OCI-LY1 (cell line): ENCODE measurements around the gene ADAMTS4.

Source experiments
- H2AFZ ChIP-seq: fragments of 200-600 bp; sonication (generic), shearing (Covaris generic); 2 replicates; pipeline ENCODE4 v1.6.0; 2014; ENCODE audit warnings: antibody characterized with exemption, mild to moderate bottlenecking, low read length
- H3F3A ChIP-seq: fragments of 200-600 bp; sonication (generic), shearing (Covaris generic); 2 replicates; pipeline ENCODE4 v1.6.0; 2014; ENCODE audit warnings: mild to moderate bottlenecking, antibody characterized with exemption, low read length, moderate library complexity; ENCODE audit not compliant: insufficient read depth
- H3K27ac ChIP-seq: fragments of 200-600 bp; sonication (generic); 2 replicates; pipeline ENCODE4 v1.5.1; 2014; ENCODE audit warnings: low read length, mixed run types, mild to moderate bottlenecking, low read depth; ENCODE audit not compliant: poor library complexity, severe bottlenecking
- H3K27me3 ChIP-seq: fragments of 200-600 bp; sonication (generic); 2 replicates; pipeline ENCODE4 v1.6.0; 2014; ENCODE audit warnings: antibody characterized with exemption, mild to moderate bottlenecking, low read length, moderate library complexity; ENCODE audit not compliant: insufficient read depth
- H3K36me3 ChIP-seq: fragments of 200-600 bp; sonication (generic); 2 replicates; pipeline ENCODE4 v1.6.1; 2014; ENCODE audit warnings: mild to moderate bottlenecking, antibody characterized with exemption, low read length, moderate library complexity, mixed read lengths; ENCODE audit not compliant: insufficient read depth
- H3K4me1 ChIP-seq: fragments of 200-600 bp; sonication (generic); 2 replicates; pipeline ENCODE4 v1.5.1; 2014; ENCODE audit warnings: mild to moderate bottlenecking, low read length, moderate library complexity; ENCODE audit not compliant: insufficient read depth, severe bottlenecking
- H3K4me2 ChIP-seq: fragments of 200-600 bp; sonication (generic), shearing (Covaris generic); 2 replicates; pipeline ENCODE4 v1.6.1; 2014; ENCODE audit warnings: low read length
- H3K4me3 ChIP-seq: fragments of 200-600 bp; sonication (generic); 2 replicates; pipeline ENCODE4 v1.5.1; 2014; ENCODE audit warnings: low read length, low read depth, mild to moderate bottlenecking, mixed read lengths; ENCODE audit not compliant: poor library complexity, severe bottlenecking
- H3K79me2 ChIP-seq: fragments of 200-600 bp; shearing (Covaris generic); 2 replicates; pipeline ENCODE4 v1.6.1; 2016; ENCODE audit warnings: mixed run types, low read length, mixed read lengths; ENCODE audit not compliant: insufficient read depth
- H3K9ac ChIP-seq: fragments of 200-600 bp; sonication (generic), shearing (Covaris generic); 2 replicates; pipeline ENCODE4 v1.6.1; 2014; ENCODE audit warnings: mild to moderate bottlenecking, low read length, mixed read lengths
- H3K9me2 ChIP-seq: fragments of 200-600 bp; sonication (generic), shearing (Covaris generic); 2 replicates; pipeline ENCODE4 v1.6.1; 2014; ENCODE audit warnings: low read depth, mild to moderate bottlenecking, low read length, mixed read lengths
- H3K9me3 ChIP-seq: fragments of 200-600 bp; shearing (Covaris generic); 2 replicates; pipeline ENCODE4 v1.6.1; 2014; ENCODE audit warnings: low read length, mixed read lengths
- H4K20me1 ChIP-seq: fragments of 200-600 bp; sonication (generic), shearing (Covaris generic); 2 replicates; pipeline ENCODE4 v1.6.0; 2016; ENCODE audit warnings: mild to moderate bottlenecking, low read length; ENCODE audit not compliant: insufficient read depth
- CTCF ChIP-seq: fragments of 200-600 bp; sonication (generic), shearing (Covaris generic); IDR thresholded peaks from 2 replicates; pipeline ENCODE4 v1.5.1; 2017; ENCODE audit warnings: mild to moderate bottlenecking, antibody characterized with exemption, low read length, moderate library complexity, mixed read lengths
- EZH2 ChIP-seq: fragments of 200-600 bp; sonication (generic), shearing (Covaris generic); IDR thresholded peaks from 2 replicates; pipeline ENCODE4 v1.8.0; 2017; ENCODE audit warnings: borderline replicate concordance, mixed run types, mild to moderate bottlenecking, antibody characterized with exemption, low read length, moderate library complexity, mixed read lengths

Gene ADAMTS4

GRCh38 chr1:161157867-161158266 lies 41.0 kb downstream of the ADAMTS4 start:
- Histone ChIP-seq H3K79me2 (no peaks in the 10 kb centered on the region), H2AFZ (no peak overlapping the region), H3K9ac (no peak overlapping the region), H3K4me2 (no peak overlapping the region), H4K20me1 (no peaks in the 10 kb centered on the region), H3K9me2 (no peaks in the 10 kb centered on the region), H3K27me3 (no peaks in the 10 kb centered on the region), H3K27ac (no peak overlapping the region), H3K4me1 (peaks cover 44% of the 10 kb centered on the region), H3K4me3 (no peak overlapping the region), H3F3A (peaks cover 4% of the 10 kb centered on the region; the same call in 1 of the 2 replicates), H3K9me3 (no peaks in the 10 kb centered on the region), H3K36me3 (peaks cover 32% of the 10 kb centered on the region; the same call in 1 of the 2 replicates)
- TF ChIP-seq EZH2 (no peak), CTCF (no peak)

GRCh38 chr1:161153682-161154337 lies 45.0 kb downstream of the ADAMTS4 start, which contains the start of gene UFC1:
Gene UFC1 (plus strand): TSS chr1:161153978. CDS start chr1:161153998, 20 bp downstream.
- Histone ChIP-seq H3F3A (peaks cover 4% of the 10 kb centered on the region; the same call in 1 of the 2 replicates), H4K20me1 (no peaks in the 10 kb centered on the region), H3K9me3 (no peaks in the 10 kb centered on the region), H3K4me3 (peak within 1 kb of the TSS; percentile 61), H3K79me2 (no peaks in the 10 kb centered on the region), H3K9ac (peak within 1 kb of the TSS; percentile 66), H3K36me3 (peaks cover 15% of the 10 kb centered on the region; the same call in 1 of the 2 replicates), H3K4me2 (peak within 1 kb of the TSS; percentile 63), H3K27ac (peak within 1 kb of the TSS; percentile 77), H2AFZ (peak within 1 kb of the TSS; percentile 91), H3K4me1 (peaks cover 26% of the 10 kb centered on the region), H3K9me2 (no peaks in the 10 kb centered on the region), H3K27me3 (no peaks in the 10 kb centered on the region)
- TF ChIP-seq EZH2 (no peak), CTCF (no peak)

DNA sequence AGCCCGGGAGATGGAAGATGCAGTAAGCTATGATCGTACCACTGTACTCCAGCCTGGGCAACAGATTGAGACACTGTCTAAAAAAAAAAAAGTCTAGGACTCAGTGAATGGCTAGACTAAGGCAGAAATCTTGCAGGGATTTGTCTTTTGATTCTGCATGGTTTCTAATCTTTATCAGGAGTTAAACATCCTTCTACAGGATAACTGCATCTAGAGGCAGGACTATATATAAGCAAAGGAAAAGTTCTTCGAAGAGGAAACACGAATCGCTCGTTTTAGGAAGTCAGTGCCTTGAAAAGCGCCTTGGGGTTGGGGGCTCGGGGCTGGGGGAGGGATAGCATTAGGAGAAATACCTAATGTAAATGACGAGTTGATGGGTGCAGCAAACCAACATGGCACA lies 45.7 kb downstream of the ADAMTS4 start:
- Histone ChIP-seq H3K9ac (peak overlapping the region; percentile 66), H3K4me1 (peaks cover 20% of the 10 kb centered on the region), H3K9me2 (no peaks in the 10 kb centered on the region), H3K9me3 (no peaks in the 10 kb centered on the region), H3K4me3 (peak overlapping the region; percentile 61), H3K27ac (no peak overlapping the region), H2AFZ (peak overlapping the region; percentile 91), H3K36me3 (peaks cover 9% of the 10 kb centered on the region; the same call in 1 of the 2 replicates), H4K20me1 (no peaks in the 10 kb centered on the region), H3K4me2 (peak overlapping the region; percentile 63), H3K79me2 (no peaks in the 10 kb centered on the region), H3F3A (no peaks in the 10 kb centered on the region), H3K27me3 (no peaks in the 10 kb centered on the region)
- no peak for TF ChIP-seq CTCF
- no peak for TF ChIP-seq EZH2
